GM18870 (cell line): ENCODE results near the gene NOS1AP.
"Not testable (repeated sequence)": the region's sequence is repeated elsewhere in the genome, so short reads cannot be mapped to it uniquely, and the experiment has no call there.

Experiments
- ATAC-seq: cut with Tn5 transposase; IDR thresholded peaks from one replicate; pipeline ENCODE4 v1.9.1; 2021; ENCODE audit warnings: moderate library complexity; ENCODE audit not compliant: unreplicated experiment

Gene NOS1AP

DNA sequence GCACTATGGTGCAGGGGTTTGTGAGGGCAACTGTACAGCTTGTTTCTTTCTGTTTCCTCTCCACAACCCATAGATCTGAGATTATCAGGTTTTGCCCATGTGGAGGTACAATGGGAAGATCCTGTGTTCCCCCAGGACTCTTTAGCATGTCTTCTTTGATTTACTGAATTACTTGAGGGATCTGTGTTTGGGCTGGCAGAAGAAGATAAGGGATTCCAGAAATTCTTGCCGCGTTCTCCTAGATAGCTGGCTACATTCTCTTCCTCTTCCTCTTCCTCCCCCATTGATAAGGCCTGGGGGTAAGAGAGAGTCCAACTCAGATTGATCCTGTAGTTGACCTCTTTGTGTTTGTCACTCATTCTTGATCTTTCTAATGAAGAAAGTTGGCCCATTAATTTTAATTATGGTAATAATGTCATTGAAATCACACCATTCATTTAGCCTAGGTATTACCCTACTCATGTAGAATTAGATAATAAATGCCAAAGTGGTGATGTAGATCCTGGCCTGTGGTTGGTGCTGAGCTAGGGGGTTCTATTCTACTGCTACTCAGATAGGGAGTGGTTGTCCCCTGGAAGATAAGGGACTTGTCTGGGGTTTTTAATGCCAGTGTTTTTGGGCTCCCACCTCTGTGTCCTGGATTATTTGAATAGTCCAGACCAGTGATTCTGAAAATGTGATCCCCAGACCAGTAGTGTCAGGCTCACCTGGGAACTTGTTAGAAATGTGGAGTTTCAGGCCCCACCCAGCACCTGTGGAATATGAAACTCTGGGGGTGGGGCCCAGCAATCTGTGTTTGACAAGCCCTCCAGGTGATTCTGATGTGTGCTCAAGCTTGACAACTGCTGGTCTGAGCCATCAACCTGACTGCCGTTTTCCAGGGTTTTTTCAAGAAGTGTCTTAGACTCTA is 122.2 kb downstream of the NOS1AP start:
- ATAC-seq, result no peak

DNA sequence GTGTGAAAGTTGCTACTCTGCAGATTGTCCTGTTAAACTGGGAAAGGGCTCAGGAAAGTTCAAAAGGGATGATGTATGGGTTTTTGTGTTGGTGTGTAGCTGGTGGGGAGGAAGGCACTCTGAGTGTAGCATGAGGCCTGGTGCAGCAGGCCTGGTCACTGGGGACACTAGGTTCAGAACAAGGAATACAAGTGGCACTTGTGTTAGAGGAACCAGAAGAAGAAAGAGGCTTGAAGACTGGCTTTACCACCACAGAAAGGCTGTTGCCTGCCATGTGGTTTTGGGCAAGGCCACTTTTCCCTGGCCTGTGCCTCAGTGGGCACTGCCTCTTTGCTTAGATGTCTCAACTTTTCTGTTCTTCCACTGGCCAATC is 122.8 kb downstream of the NOS1AP start:
- no peak for ATAC-seq

DNA sequence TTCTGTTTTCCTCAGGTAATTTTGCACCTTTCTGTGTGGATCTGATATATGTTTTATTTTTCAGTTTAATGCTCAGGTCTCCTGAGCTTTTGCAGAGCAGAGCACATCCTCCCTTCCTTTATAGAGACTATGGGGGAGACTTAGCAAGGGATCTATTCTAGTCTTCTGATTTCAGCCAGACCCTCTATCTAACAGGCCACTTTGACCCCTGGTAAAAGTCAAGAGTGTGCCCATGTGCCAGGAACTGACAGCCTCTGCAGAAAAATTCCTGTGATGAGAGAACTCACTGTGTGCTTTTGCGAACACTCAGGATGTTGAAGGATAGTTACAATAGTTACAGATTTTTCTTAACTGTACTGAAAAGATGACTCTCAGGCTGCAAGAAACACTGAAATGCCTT is 123.3 kb downstream of the NOS1AP start:
- no peak for ATAC-seq

DNA sequence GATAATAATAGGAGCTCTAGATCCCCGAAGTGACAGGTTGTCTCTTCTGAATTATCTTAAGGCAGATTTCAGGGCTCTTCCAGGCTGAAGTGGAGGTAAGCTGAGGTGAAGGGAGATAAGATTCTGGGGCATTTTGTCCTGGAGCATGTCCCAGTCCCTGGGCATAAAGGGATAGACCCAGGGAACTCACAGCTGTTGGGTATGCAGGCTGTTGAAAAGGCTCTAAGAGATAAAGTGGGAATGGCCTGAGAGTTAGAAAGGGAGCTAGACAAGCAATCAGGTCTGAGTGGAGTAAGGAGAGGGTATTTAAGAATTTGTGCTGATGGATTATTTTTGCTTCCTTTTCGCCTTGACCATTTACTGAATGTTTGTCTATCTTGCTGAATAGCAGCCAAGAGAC is 123.7 kb downstream of the NOS1AP start:
- no peak for ATAC-seq

DNA sequence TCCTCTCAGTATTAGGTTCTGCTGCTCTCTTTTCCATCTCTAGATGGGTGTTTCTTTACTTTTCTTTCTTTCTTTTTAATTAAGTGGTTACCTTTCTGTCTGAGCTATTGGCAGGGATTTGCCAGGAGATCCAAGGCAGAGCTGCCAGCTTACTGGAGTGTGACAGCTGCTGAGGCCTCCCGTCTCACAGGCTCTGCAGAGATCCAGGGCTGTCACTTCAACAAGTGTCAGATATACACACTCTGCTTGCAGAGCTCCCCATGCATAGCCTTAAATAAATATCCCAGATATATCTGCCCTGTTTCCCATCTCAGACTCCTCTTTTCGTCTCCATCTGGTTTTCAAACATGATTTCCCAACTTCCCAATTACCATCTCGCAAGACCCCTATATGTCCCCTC is 124.3 kb downstream of the NOS1AP start:
- ATAC-seq, result no peak

DNA sequence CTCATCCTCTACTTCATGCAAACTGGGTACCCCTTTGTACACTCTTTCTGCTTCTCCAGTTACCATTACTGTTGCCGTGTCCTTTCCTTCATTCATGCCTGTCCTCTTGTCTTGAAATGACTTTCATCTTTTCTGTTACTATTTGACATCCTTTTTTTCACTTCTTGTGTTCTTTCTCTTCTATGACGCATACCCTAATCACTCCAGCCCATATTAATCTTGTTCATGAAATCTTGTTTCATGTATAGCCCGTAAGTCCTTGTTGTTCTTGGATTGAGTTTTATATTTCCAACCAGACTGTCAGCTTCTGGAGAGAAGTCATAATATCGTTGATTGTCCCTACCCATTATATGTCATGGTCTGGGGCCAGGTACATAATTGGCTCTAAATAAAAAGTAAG is 126.1 kb downstream of the NOS1AP start:
- no peak for ATAC-seq

DNA sequence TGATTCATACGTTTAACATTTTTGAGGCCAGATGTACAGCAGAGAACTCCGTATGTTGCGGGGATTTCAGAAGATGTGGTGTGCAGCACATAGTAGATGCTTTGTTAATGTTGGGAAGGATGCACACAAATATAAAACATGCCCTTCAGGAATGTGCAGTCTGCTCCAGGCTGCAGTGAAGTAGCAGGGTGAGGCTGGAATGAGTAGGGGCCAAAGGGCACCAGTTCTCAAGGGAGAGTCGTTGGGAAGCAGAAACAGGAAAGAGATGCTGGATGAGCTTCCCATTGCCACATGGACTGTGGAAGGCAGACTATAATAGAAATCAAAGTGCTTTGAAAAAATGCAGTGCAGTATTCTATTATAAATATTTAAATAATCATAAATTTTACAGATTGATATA is 126.9 kb downstream of the NOS1AP start:
- no peak for ATAC-seq

DNA sequence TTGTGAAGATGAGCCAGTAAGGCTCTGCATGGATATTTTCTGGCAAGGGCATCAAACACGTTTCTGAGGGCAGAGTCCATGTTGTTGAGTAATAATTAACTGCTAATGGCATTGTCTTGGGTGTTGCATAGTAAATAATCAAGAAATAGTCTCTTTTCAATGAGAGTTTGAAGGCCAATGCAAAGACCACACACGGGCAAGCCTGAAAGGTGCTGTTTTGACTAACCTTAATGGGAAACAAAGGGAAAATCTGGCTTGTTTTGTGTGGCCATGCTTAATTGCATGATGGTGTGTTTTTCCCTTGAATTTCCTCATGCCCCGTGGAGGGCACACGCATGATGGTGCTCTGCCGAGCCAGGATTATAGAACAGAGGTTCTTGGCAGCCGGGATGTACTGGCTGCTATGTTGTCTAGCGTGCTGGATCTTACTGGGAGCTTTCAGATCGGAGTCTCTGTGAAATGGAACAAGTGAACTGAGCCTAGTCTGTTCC is 127.6 kb downstream of the NOS1AP start:
- ATAC-seq, result no peak

DNA sequence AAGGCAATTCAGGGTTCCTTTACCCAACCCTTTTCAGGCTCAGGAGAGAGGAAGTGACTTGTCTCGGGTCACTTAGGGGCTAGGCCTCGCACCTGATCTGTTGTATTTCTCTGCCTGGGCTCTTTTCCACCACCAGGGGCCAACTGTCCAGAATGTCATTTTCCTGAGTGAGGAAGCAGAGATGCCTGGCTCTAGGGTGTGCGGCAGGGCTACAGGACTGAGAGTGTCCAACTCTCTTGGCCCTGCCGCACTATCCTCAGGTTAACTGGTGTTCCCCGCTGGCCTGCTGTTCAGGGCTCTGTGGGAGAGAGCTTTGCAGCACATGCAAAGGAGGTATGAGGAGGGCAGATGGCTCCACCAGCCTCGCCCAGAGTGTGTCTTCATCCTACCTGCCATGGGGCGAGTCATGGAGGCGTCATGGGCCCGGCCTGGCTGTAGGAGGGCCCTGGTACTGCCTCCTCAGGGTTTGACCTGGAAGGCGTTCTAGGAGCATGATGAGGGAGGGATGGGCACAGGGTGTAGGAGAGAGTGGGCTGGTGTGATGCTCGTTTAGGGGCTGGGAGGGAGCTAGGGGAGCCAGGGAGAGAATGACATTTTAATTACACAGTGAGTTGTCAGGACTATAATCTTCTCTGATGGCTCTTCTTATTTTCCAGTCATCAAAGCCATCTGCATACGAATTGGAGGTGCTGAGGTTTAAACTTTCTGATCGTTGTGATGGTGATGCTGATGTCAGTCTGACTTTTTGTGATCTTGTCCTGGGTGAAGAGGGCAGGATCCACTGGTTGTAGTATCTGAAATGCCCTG is 128.3 kb downstream of the NOS1AP start:
- ATAC-seq, result no peak

DNA sequence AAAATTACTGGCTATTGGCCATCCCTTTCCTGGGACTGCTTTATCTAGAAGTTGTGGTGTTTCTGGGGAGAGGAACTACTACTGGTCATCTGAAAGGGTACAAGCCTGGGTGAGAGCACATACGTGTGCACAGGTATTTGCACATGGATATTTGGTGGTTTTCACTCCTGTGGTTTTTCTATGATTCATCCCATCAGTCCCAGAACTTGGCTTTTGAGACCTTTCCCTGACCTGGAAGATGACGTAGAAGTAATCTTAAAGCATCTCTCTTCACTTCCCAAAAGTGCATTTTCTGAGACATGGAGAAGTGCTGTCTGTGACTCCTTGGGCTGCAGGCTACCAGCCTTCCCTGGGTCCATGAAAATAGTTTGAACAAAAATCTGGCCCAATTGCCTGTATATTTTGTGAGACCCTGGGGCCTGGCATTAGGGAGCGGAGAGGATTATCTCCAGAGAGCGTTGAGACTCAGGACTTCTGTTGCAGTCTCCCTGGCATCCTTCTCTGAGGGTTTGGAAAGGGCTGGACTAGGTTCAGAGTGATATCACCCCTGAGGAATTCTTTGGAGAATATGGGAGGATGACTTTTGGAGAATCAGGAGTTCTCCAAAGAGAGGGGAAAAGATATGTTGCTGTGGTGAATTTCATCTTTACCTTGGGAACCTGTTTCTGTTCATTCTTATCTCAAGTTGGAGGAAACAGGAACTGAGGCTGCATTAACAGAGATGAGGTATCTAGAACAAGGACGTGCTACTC is 130.8 kb downstream of the NOS1AP start:
- ATAC-seq, result no peak

DNA sequence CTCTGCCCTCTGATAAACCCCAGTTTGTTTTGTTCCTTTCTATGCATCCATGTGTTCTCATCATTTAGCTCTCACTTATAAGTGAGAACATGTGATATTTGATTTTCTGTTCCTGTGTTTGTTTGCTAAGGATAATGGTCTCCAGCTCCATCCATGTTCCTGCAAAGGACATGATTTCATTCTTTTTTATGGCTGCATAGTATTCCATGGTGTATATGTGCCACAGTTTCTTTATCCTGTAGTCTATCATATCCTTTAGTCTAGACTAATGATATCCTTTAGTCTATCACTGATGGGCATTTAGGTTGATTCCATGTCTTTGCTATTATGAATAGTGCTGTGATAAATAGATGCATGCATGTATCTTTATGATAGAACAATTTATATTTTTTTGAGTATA is 131.6 kb downstream of the NOS1AP start:
- ATAC-seq, result not testable (repeated sequence)

DNA sequence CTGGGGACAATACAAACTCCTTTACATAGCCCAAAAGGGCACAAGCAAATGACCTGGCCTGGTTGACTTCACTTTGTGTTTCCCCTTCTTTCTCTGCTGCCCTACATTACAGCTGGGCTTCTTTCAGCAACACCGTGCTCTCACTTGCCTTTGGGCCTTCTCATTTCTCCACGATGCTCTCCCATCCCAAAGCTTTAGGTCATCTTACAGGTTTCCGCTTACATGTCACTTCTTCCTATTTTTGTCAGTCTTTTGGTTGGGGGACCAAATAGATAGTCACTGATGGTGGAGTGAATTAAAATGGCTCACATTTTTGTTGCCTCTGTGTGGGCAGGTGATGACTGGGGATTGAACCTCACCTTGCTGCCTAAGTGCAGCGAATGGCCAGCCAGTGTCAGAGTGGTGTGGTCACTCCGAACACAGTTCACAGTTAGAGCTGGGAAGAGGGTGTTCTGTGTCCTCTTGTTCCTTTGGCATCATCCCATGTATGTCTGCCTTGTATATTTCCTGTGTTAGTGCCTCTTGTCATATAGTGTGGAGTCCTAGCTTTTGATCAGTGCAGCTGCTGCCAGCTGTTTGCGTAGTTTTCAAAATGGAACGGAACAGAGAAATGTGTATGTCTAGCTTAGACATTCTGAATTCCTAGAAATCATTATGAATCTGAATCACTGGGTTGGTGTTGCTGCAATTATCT is 134.8 kb downstream of the NOS1AP start:
- no peak for ATAC-seq

DNA sequence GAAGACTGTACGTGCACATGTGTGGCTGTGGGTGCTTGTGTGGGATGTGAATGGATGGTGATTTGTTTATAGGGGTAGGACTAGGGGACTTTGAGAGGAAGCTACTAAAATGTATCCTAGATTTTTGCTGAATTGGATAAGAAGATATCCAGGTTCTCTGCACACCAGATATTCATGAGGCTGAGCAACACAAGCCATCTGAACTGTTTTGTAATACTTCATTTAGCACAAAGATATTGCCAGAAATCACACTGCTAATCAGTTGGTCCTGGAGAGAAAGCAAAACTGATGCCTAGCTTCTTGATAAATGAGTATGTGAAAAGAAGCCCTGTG is 135.3 kb downstream of the NOS1AP start:
- ATAC-seq, result no peak

DNA sequence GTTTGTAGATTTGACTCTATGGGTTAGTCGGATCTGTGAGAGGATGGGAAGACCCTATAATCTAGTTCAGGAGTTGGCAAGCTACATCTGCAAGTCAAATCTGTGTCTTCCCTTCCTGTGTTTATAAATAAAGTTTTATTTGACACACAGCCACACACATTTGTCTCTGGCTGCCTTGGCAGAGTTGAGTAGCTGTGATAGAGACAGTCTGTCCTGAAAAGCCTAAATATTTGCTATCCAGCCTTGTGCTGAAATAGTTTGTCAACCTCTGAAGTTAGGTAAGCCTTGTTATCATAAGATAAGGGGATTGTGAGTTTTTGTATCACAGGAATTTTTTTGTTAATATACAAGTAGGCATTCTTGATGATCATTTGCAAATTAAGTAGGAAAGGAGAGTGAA is 136.8 kb downstream of the NOS1AP start:
- no peak for ATAC-seq

DNA sequence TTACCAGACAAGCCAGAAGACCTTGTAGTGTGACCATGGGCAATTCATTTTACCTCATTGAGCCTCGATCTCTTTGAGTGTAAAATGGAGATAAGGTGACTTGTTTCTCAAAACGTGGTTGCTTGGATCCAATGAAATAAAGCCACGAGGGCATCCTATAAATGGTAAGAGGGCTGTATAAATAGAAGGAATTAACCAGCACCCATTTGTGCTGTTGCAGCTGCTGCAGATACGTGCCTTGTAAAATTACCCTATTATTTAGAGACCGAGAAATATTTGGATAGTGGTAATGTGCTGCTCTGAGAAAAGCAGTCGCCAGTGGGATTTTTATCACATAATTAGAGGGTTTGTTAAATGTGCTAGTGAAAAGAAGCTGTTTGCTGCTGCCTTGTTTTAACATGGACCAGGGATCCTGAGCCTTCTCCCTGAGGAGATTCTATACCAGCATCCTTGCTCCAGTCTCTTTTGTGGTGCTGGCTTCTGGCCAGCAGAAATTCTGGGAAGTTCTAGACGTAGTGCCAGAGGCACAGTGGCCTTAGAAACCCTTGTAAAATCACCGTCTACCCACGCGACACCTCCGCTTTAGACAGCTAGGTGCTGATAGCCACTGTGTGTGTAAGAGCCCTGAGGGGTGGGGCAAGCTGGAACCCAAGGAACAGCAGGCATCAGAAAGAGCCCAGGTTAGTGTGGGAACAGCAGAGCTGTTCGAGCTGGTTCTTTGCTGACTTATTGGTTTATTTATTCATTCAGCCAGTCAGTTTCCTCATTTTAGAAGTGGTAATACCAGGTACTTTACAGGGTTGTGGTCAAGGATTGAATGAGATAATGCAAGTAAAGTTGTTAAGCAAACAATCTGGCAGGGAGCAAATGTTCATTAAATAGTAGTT is 137.5 kb downstream of the NOS1AP start:
- ATAC-seq, result no peak

DNA sequence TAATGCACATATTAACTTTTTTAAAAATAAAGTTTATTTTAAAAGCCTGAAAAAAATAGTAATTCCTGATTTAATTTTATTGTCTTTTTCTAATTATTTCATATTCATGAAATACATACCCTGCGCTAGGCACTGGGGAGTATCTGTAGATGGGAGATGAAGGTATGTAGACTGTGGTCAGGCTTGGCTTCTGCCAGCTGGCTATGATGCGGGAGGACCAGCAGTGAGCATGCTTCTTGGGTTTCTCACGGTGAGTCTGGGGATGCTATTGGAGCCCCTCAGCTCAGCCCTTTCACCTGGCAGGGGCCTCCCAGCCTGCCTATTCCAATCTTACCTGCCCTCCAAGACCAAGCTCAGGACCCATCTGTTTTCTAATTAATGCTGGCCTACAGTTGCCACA is 138.4 kb downstream of the NOS1AP start:
- ATAC-seq, result no peak

DNA sequence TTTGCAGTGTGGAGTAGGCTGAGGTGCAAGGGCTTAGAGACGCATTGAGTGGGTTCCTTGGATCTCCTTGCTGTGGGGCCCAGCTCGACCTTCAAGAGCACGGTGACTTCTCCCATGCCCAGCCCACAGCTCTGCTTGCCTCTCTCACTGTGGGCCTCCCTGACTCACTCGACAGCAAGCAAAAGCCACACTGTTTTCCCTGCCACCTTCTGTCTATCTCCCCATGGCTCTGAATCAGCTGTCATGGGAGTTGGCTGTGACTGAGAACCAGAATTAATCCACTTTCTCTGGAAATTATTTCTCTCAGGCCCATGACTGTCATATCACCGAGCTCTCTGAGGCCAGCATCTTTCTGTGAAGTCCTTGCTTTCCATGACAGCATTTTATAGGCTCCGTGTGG is 140.7 kb downstream of the NOS1AP start:
- no peak for ATAC-seq

DNA sequence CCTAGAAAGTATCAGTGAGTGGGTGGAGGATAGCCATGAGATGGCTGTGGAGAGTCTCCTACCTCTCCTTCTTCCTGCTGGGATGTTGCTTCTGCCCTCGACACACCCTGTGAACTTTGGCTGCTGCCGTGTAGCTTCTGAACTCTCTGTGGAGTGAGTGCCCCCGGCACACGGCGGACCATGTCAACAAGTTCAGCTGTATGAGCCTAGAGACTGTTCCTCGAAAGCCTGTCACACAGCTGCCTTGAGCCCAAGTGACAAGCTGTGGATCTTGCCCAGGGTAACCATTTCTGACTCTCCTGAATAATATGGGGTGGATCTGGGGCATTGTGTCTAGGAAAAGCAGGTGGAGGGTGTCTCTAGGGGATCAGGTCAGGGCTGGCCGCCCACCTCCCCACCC is 143.2 kb downstream of the NOS1AP start:
- ATAC-seq, result no peak

DNA sequence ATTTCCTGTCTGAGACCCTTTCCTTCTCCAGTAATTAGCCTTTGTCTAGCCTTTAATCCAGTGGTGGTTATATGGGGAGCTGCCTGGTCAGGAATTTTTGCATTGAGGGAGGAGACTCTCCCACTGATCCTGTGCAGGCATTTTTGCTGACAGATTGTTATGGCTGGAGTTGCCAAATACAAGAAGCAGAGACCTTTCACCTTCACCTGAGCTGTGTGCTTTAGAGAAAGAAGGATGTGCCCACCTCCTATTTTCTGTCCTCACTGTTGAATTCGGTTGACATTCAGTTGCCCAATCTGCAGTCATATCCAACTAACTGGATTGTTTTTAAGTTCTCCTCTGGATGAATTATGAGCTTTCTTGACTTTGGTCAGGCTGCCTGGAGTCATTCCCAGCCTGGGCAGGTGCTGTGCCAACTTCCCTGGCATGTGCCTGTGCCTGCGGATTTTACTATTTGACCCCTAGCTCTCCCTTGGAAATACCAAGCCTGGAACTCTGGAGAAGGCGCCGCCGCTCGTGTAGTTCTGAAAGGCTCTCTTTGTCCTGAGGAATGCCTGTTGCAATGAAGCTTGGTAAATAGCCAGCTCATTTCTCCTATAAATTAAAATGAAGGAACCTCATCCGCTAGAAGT is 143.9 kb downstream of the NOS1AP start:
- ATAC-seq, result no peak
